GM19328 (cell line): ENCODE data around the gene REEP1.
A peak's percentile ranks its signal among the peaks of the same experiment; 100 is the strongest.

Experiments used
- ATAC-seq: cut with Tn5 transposase; IDR thresholded peaks from one replicate; pipeline ENCODE4 v1.9.1; 2021; ENCODE audit warnings: mild to moderate bottlenecking, moderate library complexity; ENCODE audit not compliant: unreplicated experiment

The REEP1 gene

GRCh38 chr2:86284987-86285386 lies 52.4 kb downstream of the REEP1 start:
- no peak for ATAC-seq

GRCh38 chr2:86284401-86284841 lies 53.0 kb downstream of the REEP1 start:
- ATAC-seq = no peak

- no peak for ATAC-seq
These were observed 53.9 kb downstream of the REEP1 start for GRCh38 chr2:86283411-86284030.

- no peak for ATAC-seq
These were observed 56.2 kb downstream of the REEP1 start for GRCh38 chr2:86281066-86281700.

GRCh38 chr2:86280191-86280667 lies 57.2 kb downstream of the REEP1 start:
- ATAC-seq = no peak

GRCh38 chr2:86275962-86276361 lies 61.5 kb downstream of the REEP1 start:
- ATAC-seq = no peak

GRCh38 chr2:86275384-86275799 lies 62.0 kb downstream of the REEP1 start:
- ATAC-seq = no peak

- ATAC-seq = no peak
These were observed 62.5 kb downstream of the REEP1 start for GRCh38 chr2:86274918-86275275.

- no peak for ATAC-seq
These were observed 63.0 kb downstream of the REEP1 start for GRCh38 chr2:86274265-86274917.

- no peak for ATAC-seq
These were observed 65.3 kb downstream of the REEP1 start for GRCh38 chr2:86272111-86272510.

GRCh38 chr2:86271248-86271647 lies 66.2 kb downstream of the REEP1 start:
- no peak for ATAC-seq

GRCh38 chr2:86263956-86264355 lies 73.5 kb downstream of the REEP1 start:
- no peak for ATAC-seq

GRCh38 chr2:86260978-86261377 lies 76.4 kb downstream of the REEP1 start:
- no peak for ATAC-seq

GRCh38 chr2:86258106-86258505 lies 79.3 kb downstream of the REEP1 start:
- ATAC-seq = no peak

- no peak for ATAC-seq
These were observed 80.4 kb downstream of the REEP1 start for GRCh38 chr2:86256982-86257381.

GRCh38 chr2:86256300-86256699 lies 81.1 kb downstream of the REEP1 start:
- no peak for ATAC-seq

GRCh38 chr2:86254576-86255538 lies 82.6 kb downstream of the REEP1 start:
- no peak for ATAC-seq

GRCh38 chr2:86253424-86253823 lies 84.0 kb downstream of the REEP1 start:
- no peak for ATAC-seq

- ATAC-seq = no peak
These were observed 85.6 kb downstream of the REEP1 start for GRCh38 chr2:86251840-86252266.

- ATAC-seq = peak; percentile 73
These were observed 87.6 kb downstream of the REEP1 start for GRCh38 chr2:86249579-86250391.
